GM21360 (cell line): ENCODE measurements around the gene TBX1.

Source experiments
- ATAC-seq: cut with Tn5 transposase; IDR thresholded peaks from one replicate; pipeline ENCODE4 v1.9.1; 2021; ENCODE audit warnings: mild to moderate bottlenecking, moderate library complexity; ENCODE audit not compliant: unreplicated experiment

The TBX1 gene

DNA sequence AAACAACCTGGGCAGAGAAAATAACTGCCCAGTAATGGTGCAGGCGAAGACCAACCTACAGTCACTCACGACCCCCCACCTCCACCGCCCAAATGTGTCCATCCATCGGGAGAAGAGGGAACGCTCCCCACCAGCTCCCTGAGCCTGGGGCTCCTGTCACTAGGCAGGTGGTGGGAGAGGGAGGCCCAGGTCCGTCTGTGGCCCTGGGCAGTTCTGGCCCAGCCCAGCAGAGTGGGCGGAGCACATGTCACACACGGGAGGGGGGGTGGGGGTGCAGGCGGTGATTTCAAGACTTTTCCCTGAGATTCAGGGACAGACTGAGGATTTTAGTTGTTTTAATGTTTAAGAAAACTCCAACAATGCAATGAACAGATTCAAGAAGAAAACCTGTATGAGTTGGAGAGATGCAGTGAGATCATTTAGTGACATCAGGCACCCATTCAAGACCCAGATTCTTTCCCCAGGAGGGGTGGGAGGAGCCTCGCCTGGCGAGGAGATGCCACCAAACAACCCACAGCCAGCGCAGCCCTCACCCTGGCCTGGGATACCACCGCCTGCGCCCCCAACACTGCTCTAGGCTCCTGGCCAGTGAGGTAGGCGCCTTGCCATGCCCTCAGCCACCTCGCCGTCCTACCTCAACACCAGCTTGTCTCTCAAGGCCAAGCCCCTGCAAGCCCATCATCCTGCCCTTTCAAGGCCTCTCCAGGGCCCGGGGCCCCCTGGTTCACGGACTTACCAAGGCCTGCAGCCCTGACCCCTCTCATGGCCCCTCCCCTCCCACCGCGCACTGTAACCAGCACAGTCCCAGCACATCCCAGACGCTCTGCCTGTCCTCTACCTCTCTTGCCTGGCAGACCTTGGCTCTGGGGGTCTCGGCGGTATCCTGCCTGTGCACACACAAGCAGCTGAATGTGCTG is 36.8 kb downstream of the TBX1 start:
- ATAC-seq, result no peak

DNA sequence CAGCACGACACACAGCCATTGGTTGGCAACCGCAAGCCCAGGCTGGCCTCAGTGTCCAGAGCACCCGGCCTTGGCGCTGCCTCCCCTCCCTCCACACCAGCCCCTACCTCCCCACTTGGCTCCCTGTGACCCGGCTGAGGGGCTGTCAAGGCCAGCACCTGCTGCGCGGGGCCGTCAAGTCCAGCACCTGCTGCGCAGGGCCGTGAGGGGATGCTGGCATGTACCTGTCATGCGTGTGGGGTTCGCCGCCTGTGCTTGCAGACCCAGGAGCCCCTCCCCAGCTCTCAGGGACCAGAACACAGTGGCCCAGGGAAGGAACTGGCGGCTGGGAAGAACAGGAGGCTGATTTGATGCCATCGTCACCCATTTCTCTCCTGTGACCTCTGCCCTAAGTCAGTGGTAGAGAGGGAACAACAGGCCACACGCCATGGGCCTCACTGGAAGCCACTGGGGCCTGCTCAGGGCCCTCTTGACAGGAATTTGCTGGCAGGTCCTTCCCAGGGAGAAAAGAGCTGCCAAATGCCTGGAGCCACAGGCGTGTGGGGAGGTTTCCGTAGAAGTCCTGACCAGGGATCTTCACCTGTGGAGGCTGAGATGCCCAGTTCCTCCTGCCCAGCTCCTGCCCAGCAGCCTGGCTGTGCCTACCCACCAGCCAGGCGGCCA is 37.6 kb downstream of the TBX1 start:
- ATAC-seq, result no peak

DNA sequence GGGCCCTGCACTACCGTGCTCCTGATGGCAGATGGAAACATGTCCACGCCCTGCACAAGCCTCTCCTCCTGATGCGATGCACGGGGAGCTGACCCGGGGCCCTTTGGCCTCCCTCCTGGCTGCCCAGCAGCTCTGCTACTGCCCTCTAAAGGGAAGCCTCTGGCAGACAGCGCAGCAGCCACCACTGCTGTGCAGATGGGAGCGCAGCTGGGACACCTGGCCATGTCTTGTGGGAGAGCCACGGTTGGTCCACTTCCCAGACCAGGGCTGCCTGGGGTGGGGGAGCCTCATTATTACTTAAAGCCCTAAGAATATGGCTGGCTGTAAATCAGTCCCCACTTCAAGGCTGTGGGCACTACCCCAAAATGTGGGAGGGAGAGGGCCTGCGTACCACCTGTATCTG is 38.3 kb downstream of the TBX1 start:
- ATAC-seq, result no peak

GRCh38 chr22:19799322-19800190 is 39.0 kb downstream of the TBX1 start:
- no peak for ATAC-seq

DNA sequence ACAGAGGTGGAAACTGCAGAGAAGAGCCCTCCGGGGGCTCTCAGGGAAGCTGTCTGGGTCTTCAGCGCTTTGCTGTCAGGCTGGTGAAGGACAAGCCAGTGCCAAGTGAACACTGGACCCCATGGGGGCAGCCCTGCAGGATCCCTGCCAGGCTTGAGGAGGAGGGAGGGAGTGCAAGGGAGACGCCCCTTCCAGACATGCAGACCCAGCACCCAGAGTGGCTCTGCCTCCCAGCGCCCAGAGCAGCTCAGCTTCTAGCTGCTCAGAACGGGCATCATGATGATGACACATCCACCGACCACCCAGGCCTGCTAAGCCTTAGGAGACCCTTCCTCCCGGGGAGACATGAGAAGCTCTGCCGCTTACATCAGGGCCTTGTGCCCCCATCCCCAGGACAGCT is 39.7 kb downstream of the TBX1 start:
- no peak for ATAC-seq

GRCh38 chr22:19800761-19801244 is 40.2 kb downstream of the TBX1 start:
- ATAC-seq, result no peak

DNA sequence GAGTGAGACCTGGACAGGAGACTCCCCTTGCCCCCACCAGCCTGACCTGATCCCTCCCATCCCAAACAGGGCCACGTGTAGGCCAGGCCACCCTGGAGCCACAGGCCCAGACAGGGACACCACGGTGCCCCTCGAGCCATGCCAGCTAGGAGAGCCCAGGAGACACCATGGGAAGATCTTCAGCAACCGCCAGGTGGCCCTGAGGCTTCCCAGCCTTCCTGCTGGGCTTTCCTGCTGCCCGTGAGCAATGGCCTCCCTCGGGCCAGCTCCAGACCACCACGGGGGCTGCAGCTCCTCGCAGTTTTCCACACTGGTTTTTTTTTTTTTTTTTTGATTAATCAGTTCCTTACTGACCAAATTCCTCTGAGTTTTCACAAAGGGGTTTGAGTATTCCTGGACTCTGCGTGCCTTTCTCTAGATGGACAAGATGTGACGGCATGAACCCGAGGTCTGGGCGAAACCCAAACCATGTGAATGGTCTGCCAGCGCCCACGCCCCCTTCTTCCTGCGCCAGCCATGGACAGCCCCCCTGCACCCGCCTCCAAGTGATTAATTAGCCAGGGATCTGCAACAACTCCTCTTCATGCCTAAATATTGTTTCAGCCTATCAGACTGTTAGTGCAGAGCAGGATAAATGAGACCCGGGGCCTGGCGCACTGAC is 40.9 kb downstream of the TBX1 start:
- no peak for ATAC-seq

- ATAC-seq, result no peak
Observed at GRCh38 chr22:19802001-19802893, 41.7 kb downstream of the TBX1 start.

- ATAC-seq, result no peak
Observed at GRCh38 chr22:19802894-19803735, 42.5 kb downstream of the TBX1 start.

DNA sequence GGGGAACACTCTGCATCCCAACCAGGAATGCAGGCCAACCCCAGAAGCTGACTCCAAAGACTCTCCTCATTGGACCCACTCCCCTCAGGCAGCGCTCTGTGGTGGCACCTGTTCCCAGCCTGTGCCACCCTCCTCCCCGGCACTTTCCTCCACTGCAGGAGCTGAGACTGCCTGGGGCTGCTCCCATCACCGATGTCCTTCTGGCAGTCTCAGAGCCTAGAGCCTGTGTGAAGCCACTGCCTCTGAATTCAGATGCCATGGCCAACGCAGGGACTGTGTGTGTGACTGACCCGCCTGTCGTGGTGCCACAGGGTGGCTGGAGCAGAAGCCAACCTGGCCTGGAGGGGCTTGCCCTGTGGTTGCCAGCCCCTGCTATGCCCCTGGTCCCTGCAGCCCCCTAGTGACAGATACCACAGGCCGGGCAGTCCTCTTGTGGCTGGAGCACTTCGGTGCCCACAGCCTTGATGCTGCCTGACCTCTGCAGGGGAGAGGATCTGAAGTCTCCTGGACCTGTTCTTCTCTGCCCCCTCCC is 43.2 kb downstream of the TBX1 start:
- ATAC-seq, result no peak

DNA sequence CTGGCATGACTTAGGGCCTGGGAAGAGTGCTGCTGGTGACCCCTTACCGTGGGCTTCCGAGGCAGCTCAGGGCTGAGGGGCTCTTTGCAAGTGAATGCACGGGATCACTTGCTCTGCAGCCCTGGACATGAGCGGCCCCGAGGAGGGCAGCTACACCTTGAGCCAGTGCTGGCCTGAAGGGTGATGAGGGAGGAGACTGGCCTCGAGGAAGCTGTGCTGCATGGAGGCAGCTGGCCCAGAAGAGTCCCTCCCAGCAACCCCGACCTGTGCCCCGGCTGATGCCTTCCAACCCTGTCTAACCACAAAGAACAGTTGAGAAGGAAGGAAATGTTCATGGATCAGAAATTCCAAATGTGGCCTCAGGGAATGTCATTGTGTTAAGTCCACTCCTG is 45.2 kb downstream of the TBX1 start:
- no peak for ATAC-seq

- ATAC-seq, result no peak
Observed at GRCh38 chr22:19806213-19807160, 45.9 kb downstream of the TBX1 start.

GRCh38 chr22:19807161-19807913 is 46.8 kb downstream of the TBX1 start:
- no peak for ATAC-seq

DNA sequence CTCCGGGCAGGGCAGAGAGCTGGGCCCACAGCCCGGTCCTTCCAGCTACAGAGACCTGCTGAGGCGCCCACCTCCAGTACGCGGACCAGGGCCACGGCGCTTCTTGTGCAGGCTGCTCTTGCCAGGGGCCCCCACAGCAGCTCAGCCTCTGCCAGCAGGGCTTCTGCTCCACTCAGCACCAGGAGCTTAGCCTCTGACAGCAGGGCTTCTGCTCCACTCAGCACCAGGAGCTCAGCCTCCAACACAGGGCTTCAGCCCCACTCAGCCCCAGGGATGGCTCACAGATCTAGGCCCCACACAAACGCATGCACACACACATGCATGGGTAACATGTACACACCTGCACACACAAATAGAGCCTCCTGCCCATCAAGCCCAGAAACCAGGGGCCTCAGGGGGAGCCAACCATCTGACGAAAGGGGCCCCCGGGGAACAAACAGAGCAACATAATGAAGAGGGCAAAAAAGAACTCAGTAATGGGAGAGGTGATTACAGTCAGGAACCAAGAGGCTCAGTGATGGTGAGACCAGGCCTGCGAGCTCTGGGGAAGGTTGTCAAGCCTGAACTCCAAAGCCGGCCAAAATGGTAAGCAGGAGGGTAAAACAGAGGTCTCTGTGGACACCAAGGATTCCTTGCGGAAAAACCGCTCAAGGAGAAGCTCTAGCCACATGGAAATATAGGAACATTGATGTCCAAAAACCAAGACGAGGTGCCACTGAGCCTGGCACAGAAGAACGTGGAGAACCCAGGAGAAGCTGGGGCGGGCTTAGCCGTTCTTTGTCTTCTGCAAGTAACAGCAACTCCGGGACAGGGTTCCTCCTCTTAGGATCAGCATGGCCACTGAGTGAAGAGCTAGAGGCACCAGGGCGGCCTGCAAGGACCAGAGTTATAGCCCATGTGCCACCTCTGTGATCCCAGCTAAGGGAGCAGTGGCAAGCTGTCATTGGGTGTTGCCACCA is 47.6 kb downstream of the TBX1 start:
- no peak for ATAC-seq

DNA sequence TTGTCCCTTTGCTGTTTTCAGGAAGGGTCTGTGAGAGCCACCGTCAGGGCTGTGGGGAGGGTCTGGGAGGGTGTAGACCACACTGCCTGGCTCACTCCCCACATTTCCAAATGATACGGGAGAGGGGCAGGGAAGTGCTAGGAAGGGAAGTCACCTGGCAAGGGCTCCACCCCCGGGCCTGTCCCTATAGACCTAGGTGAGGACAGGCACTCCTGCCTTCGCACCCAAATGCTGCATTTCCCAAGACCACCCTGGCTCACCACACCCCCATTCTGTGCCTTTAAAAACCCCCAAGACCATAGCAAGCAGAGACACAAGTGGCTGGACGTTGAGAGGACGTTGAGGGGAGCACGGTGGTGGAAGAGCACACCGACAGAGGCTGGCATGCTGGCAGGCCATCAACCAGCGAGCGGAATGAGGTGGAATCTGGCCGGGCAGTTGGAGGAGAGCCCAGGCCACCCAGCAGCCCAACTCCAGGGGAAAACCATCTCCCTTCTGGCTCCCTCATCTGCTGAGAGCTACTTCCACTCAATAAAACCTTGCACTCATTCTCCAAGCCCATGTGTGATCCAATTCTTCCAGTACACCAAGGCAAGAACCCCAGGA is 48.4 kb downstream of the TBX1 start:
- no peak for ATAC-seq
